GM23338 (cell line): ENCODE results near the gene NOTCH3. TPM values are rescaled to one million over a fixed set of nuclear protein-coding genes. Genes with fewer than 3 reads are reported as not detected.

Experiments
- ATAC-seq: fragments of 200-7000 bp; cut with Tn5 transposase; 3 replicates; pipeline ENCODE4 v1.9.1; 2020
- DNase-seq: peaks from one replicate; pipeline ENCODE4 v3.0.0-alpha.2; 2015; ENCODE audit warnings: low spot score
- H2AFZ ChIP-seq: fragments of 200-600 bp; sonication (generic); 2 replicates; pipeline ENCODE4 v1.8.0; 2016; ENCODE audit warnings: antibody characterized with exemption, mild to moderate bottlenecking, moderate library complexity
- H3F3A ChIP-seq: fragments of 200-600 bp; sonication (generic); replicated peaks from 2 replicates; pipeline ENCODE4 v1.8.0; 2017; ENCODE audit warnings: antibody characterized with exemption, mixed run types, low read depth
- H3K27ac ChIP-seq: fragments of 200-600 bp; sonication (generic); 2 replicates; pipeline ENCODE4 v1.6.1; 2016; ENCODE audit warnings: low read depth
- H3K27me3 ChIP-seq: fragments of 200-600 bp; sonication (generic); 2 replicates; pipeline ENCODE4 v1.8.0; 2016; ENCODE audit warnings: mild to moderate bottlenecking, mixed run types, moderate library complexity; ENCODE audit not compliant: insufficient read depth
- H3K36me3 ChIP-seq: fragments of 200-600 bp; sonication (generic); 2 replicates; pipeline ENCODE4 v1.8.0; 2016; ENCODE audit warnings: mild to moderate bottlenecking; ENCODE audit not compliant: insufficient read depth
- H3K4me1 ChIP-seq: fragments of 200-600 bp; sonication (generic); 2 replicates; pipeline ENCODE4 v1.8.0; 2016; ENCODE audit warnings: mild to moderate bottlenecking, moderate library complexity; ENCODE audit not compliant: insufficient read depth
- H3K4me2 ChIP-seq: fragments of 200-600 bp; sonication (generic); 2 replicates; pipeline ENCODE4 v1.7.1; 2017; ENCODE audit warnings: mixed run types
- H3K4me3 ChIP-seq: fragments of 200-600 bp; sonication (generic); 2 replicates; pipeline ENCODE4 v1.6.1; 2016; ENCODE audit warnings: mixed run types
- H3K79me2 ChIP-seq: fragments of 200-600 bp; sonication (generic); replicated peaks from 2 replicates; pipeline ENCODE4 v1.8.0; 2017; ENCODE audit warnings: mild to moderate bottlenecking; ENCODE audit not compliant: insufficient read depth
- H3K9me2 ChIP-seq: fragments of 200-600 bp; sonication (generic); 2 replicates; pipeline ENCODE4 v1.8.0; 2017; ENCODE audit not compliant: insufficient read depth
- H4K20me1 ChIP-seq: fragments of 200-600 bp; sonication (generic); replicated peaks from 2 replicates; pipeline ENCODE4 v1.8.0; 2017; ENCODE audit warnings: mild to moderate bottlenecking; ENCODE audit not compliant: insufficient read depth
- H3K27ac Mint-ChIP-seq: 2 replicates; pipeline ENCODE4 v1.8.0; 2020; ENCODE audit warnings: inconsistent platforms, mild to moderate bottlenecking, moderate library complexity, mixed read lengths
- H3K27me3 Mint-ChIP-seq: 3 replicates; pipeline ENCODE4 v1.8.0; 2022; ENCODE audit warnings: low read depth, mild to moderate bottlenecking, moderate library complexity, mixed read lengths, inconsistent platforms; ENCODE audit not compliant: insufficient read depth, poor library complexity
- H3K36me3 Mint-ChIP-seq: 3 replicates; pipeline ENCODE4 v1.8.0; 2021; ENCODE audit warnings: low read depth, mild to moderate bottlenecking, inconsistent platforms, moderate library complexity, mixed read lengths
- H3K4me1 Mint-ChIP-seq: 3 replicates; pipeline ENCODE4 v1.8.0; 2020; ENCODE audit warnings: mild to moderate bottlenecking, inconsistent platforms, mixed read lengths
- H3K4me3 Mint-ChIP-seq: 3 replicates; pipeline ENCODE4 v1.8.0; 2021; ENCODE audit warnings: moderate library complexity, mild to moderate bottlenecking, inconsistent platforms, mixed read lengths
- H3K9me3 Mint-ChIP-seq: 3 replicates; pipeline ENCODE4 v1.8.0; 2020; ENCODE audit warnings: moderate library complexity, mild to moderate bottlenecking, inconsistent platforms, mixed read lengths
- CTCF ChIP-seq, 2 experiments: fragments of 200-600 bp in 1 of 2; sonication (generic) in 1 of 2; conservative IDR thresholded peaks; 2 replicates each; pipeline versions ENCODE4 v1.5.1 to v1.6.1; 2016 to 2017; ENCODE audit warnings: antibody characterized with exemption in 2 of 2, low read depth in 2 of 2, mild to moderate bottlenecking in 2 of 2, moderate library complexity in 1 of 2
- EZH2 ChIP-seq: fragments of 200-600 bp; sonication (generic); IDR thresholded peaks from one replicate; pipeline ENCODE4 v1.8.0; 2017; ENCODE audit warnings: antibody characterized with exemption, mild to moderate bottlenecking, low read depth; ENCODE audit not compliant: unreplicated experiment
- EZH2phosphoT487 ChIP-seq: fragments of 200-600 bp; sonication (generic); IDR thresholded peaks from one replicate; pipeline ENCODE4 v1.8.1; 2018; ENCODE audit warnings: antibody characterized with exemption; ENCODE audit not compliant: unreplicated experiment
- NANOG ChIP-seq: IDR thresholded peaks from 2 replicates; pipeline ENCODE4 v1.6.1; 2016; ENCODE audit warnings: antibody characterized with exemption, borderline replicate concordance
- ZNF114 ChIP-seq: fragments of 250-450 bp; sonication (Bioruptor Pico); IDR thresholded peaks from 2 replicates; pipeline ENCODE4 v1.5.0; 2020; ENCODE audit warnings: mild to moderate bottlenecking, moderate library complexity
- ZNF462 ChIP-seq: fragments of 250-450 bp; sonication (Bioruptor Pico); IDR thresholded peaks from 2 replicates; pipeline ENCODE4 v1.5.0; 2020; ENCODE audit warnings: mild to moderate bottlenecking, moderate library complexity
- polyA plus RNA-seq: library from polyadenylated mRNA; unstranded; fragments of >200 nt; fragmentation: Nextera tagmentation; extraction: Ambion mirVana; gene quantifications from 2 replicates; pipeline ENCODE4 v1.2.1, GENCODE V29; 2016
- total RNA-seq: library from RNA; depleted of rRNA; stranded (reverse); fragments of >200 nt; shearing (Covaris generic); gene quantifications from 2 replicates; pipeline ENCODE4 v1.2.3, GENCODE V29; 2014

The NOTCH3 gene
- total and polyA plus RNA-seq, 2 experiments from 2014 or later: 24.3 to 172 TPM

GRCh38 chr19:15184776-15185175 is 16.0 kb downstream of the NOTCH3 start:
- Histone ChIP-seq H4K20me1 (peaks cover 13% of the 10 kb centered on the region), H3K27ac (no peak overlapping the region), H3K4me2 (no peak overlapping the region), H3F3A (peaks cover 17% of the 10 kb centered on the region; the same call in 1 of the 2 replicates), H2AFZ (no peak overlapping the region), H3K4me1 (no peaks in the 10 kb centered on the region), H3K79me2 (no peaks in the 10 kb centered on the region), H3K36me3 (peaks cover 8% of the 10 kb centered on the region; the same call in 1 of the 2 replicates), H3K9me2 (no peaks in the 10 kb centered on the region), H3K4me3 (no peak overlapping the region), H3K27me3 (no peaks in the 10 kb centered on the region)
- Mint-ChIP-seq H3K27me3 (peaks cover 8% of the 10 kb centered on the region), H3K4me1 (peaks cover 13% of the 10 kb centered on the region; the same call in 2 of the 3 replicates), H3K9me3 (no peaks in the 10 kb centered on the region), H3K27ac (no peak overlapping the region; the same call in 1 of the 2 replicates), H3K36me3 (peaks cover 84% of the 10 kb centered on the region), H3K4me3 (no peak overlapping the region)
- DNase-seq (no peak), ATAC-seq (no peak)
- TF ChIP-seq ZNF114 (no peak), EZH2 (no peak), CTCF (conservative IDR thresholded peaks at IDR 0.05; ENCODE audit: low read depth in 2 of 2) (no peak), ZNF462 (CRISPR knock-in tag) (no peak), NANOG (no peak), EZH2phosphoT487 (no peak)
